Loucy (cell line): Measurements from ENCODE around the gene RGL3.

ENCODE experiments used
- H2AFZ ChIP-seq: fragments of 200-600 bp; sonication (generic); 2 replicates; pipeline ENCODE4 v1.6.0; 2016; ENCODE audit warnings: antibody characterized with exemption, mild to moderate bottlenecking, low read length, moderate library complexity
- H3F3A ChIP-seq: fragments of 200-600 bp; 2 replicates; pipeline ENCODE4 v1.6.0; 2016; ENCODE audit warnings: antibody characterized with exemption, low read depth, mild to moderate bottlenecking
- H3K27me3 ChIP-seq: fragments of 200-600 bp; sonication (generic); 2 replicates; pipeline ENCODE4 v1.6.1; 2014; ENCODE audit warnings: low read length, mild to moderate bottlenecking; ENCODE audit not compliant: insufficient read depth, poor library complexity, severe bottlenecking
- H3K36me3 ChIP-seq: fragments of 200-600 bp; sonication (generic); 2 replicates; pipeline ENCODE4 v1.6.1; 2016; ENCODE audit warnings: low read length; ENCODE audit not compliant: insufficient read depth
- H3K4me1 ChIP-seq: fragments of 200-600 bp; sonication (generic); 2 replicates; pipeline ENCODE4 v1.5.1; 2014; ENCODE audit warnings: low read length, mild to moderate bottlenecking; ENCODE audit not compliant: insufficient read depth, poor library complexity, severe bottlenecking
- H3K4me2 ChIP-seq: fragments of 200-600 bp; sonication (generic); 2 replicates; pipeline ENCODE4 v1.6.0; 2014; ENCODE audit warnings: antibody characterized with exemption, low read length, low read depth, mild to moderate bottlenecking; ENCODE audit not compliant: poor library complexity, severe bottlenecking
- H3K4me3 ChIP-seq: fragments of 200-600 bp; sonication (generic); 2 replicates; pipeline ENCODE4 v1.5.1; 2014; ENCODE audit warnings: low read length, mild to moderate bottlenecking, mixed read lengths; ENCODE audit not compliant: poor library complexity, severe bottlenecking
- H3K79me2 ChIP-seq: fragments of 200-600 bp; sonication (generic); 2 replicates; pipeline ENCODE4 v1.6.1; 2014; ENCODE audit warnings: low read length; ENCODE audit not compliant: insufficient read depth
- H3K9ac ChIP-seq: fragments of 200-600 bp; sonication (generic); 2 replicates; pipeline ENCODE4 v1.6.0; 2014; ENCODE audit warnings: mild to moderate bottlenecking, low read depth, low read length, moderate library complexity; ENCODE audit not compliant: poor library complexity, severe bottlenecking
- H3K9me2 ChIP-seq: fragments of 200-600 bp; sonication (generic); replicated peaks from 2 replicates; pipeline ENCODE4 v1.6.1; 2016; ENCODE audit warnings: low read depth, low read length, mixed read lengths
- H3K9me3 ChIP-seq: fragments of 200-600 bp; sonication (generic); 2 replicates; pipeline ENCODE4 v1.6.1; 2014; ENCODE audit warnings: mild to moderate bottlenecking, antibody characterized with exemption, low read length, low read depth; ENCODE audit not compliant: insufficient read depth
- H4K20me1 ChIP-seq: fragments of 200-600 bp; sonication (generic); 2 replicates; pipeline ENCODE4 v1.6.0; 2014; ENCODE audit warnings: antibody characterized with exemption, low read length, mild to moderate bottlenecking; ENCODE audit not compliant: insufficient read depth, poor library complexity, severe bottlenecking
- CTCF ChIP-seq: fragments of 200-600 bp; sonication (generic); conservative IDR thresholded peaks from 2 replicates; pipeline ENCODE4 v1.5.1; 2014; ENCODE audit warnings: mild to moderate bottlenecking, antibody characterized with exemption, low read length
- EZH2phosphoT487 ChIP-seq: fragments of 200-600 bp; IDR thresholded peaks from 2 replicates; pipeline ENCODE4 v1.6.1; 2018; ENCODE audit warnings: antibody characterized with exemption, mild to moderate bottlenecking, moderate library complexity, borderline replicate concordance

RGL3 gene

GRCh38 chr19:11347546-11348039 is 71.5 kb downstream of the RGL3 start:
- Histone ChIP-seq H3F3A (peaks cover 5% of the 10 kb centered on the region), H4K20me1 (no peaks in the 10 kb centered on the region), H3K9me2 (no peaks in the 10 kb centered on the region), H2AFZ (no peak overlapping the region), H3K36me3 (no peaks in the 10 kb centered on the region), H3K27me3 (no peaks in the 10 kb centered on the region), H3K9ac (no peak overlapping the region), H3K4me3 (peak overlapping the region; percentile 13), H3K79me2 (peaks cover 6% of the 10 kb centered on the region; the same call in 1 of the 2 replicates), H3K4me2 (peak overlapping the region; percentile 97), H3K9me3 (no peaks in the 10 kb centered on the region), H3K4me1 (peaks cover 28% of the 10 kb centered on the region)
- no peak for TF ChIP-seq CTCF
- TF ChIP-seq EZH2phosphoT487: no peak

- peak within 1 kb of the TSS; percentile 99 for H3K4me2 ChIP-seq
- H3K9me2 ChIP-seq: no peaks in the 10 kb centered on the region
- peaks cover 7% of the 10 kb centered on the region for H3F3A ChIP-seq
- TF ChIP-seq EZH2phosphoT487: no peak
- TF ChIP-seq CTCF: peak; percentile 40; the same call in 1 of the 2 replicates
- peak within 1 kb of the TSS; percentile 82 for H3K9ac ChIP-seq
- H4K20me1 ChIP-seq: no peaks in the 10 kb centered on the region
- H3K79me2 ChIP-seq: peaks cover 6% of the 10 kb centered on the region; the same call in 1 of the 2 replicates
- H2AFZ ChIP-seq: peak within 1 kb of the TSS; percentile 92
- H3K36me3 ChIP-seq: no peaks in the 10 kb centered on the region
- no peaks in the 10 kb centered on the region for H3K27me3 ChIP-seq
- H3K4me3 ChIP-seq: peak within 1 kb of the TSS; percentile 96
- peaks cover 28% of the 10 kb centered on the region for H3K4me1 ChIP-seq
- H3K9me3 ChIP-seq: no peaks in the 10 kb centered on the region
Observed at GRCh38 chr19:11346104-11346940, 72.8 kb downstream of the RGL3 start, which contains the start of the genes CCDC159 and TMEM205. TSS of gene CCDC159 (plus strand) at chr19:11346519. CDS start at chr19:11346607, 88 bp downstream. TSS of gene TMEM205 (minus strand) at chr19:11346268. CDS start at chr19:11345619, 649 bp downstream.

- H2AFZ ChIP-seq: no peak overlapping the region
Observed at GRCh38 chr19:11345122-11345803, 73.9 kb downstream of the RGL3 start.

More at GRCh38 chr19:11345122-11345803, 73.9 kb downstream of the RGL3 start:
- Histone ChIP-seq H3K79me2 (peaks cover 6% of the 10 kb centered on the region; the same call in 1 of the 2 replicates), H3K27me3 (no peaks in the 10 kb centered on the region), H3K9me2 (no peaks in the 10 kb centered on the region), H3K4me2 (peak overlapping the region; percentile 99), H3K9ac (peak overlapping the region; percentile 82), H3K9me3 (no peaks in the 10 kb centered on the region), H4K20me1 (no peaks in the 10 kb centered on the region), H3K4me3 (peak overlapping the region; percentile 96), H3K36me3 (no peaks in the 10 kb centered on the region), H3K4me1 (peaks cover 28% of the 10 kb centered on the region), H3F3A (peaks cover 8% of the 10 kb centered on the region)
- no peak for TF ChIP-seq EZH2phosphoT487
- no peak for TF ChIP-seq CTCF
